ENCODE results near the gene RPP25. TPM values are rescaled to one million over a fixed set of nuclear protein-coding genes. Genes with fewer than 3 reads are reported as not detected.

Gene RPP25
- total RNA-seq, 1 experiment from 2014 or later: 31.3 TPM

DNA sequence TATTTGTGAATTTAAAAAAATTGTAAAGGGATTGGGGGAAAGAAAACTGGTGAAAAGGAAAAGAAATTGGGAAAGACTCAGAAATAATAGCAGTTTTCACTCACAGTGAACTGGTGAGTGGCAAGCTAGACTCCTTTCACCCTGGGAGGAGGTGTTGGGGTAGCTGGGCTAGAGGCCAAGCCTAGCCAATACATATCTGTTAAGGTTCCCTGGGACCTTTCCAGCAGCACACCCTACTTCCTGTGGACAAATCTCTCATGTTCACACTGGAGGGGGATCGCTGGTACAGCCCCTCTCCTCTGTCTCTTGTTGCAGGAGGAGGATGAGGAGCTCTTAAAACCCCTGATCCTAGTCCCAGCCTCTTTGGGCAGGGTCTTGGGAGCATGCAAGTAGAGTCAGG, 3.7 kb upstream of the RPP25 start:
- ATAC-seq (no peak), DNase-seq (ENCODE audit: low spot score) (no peak)
- H3K4me1 Mint-ChIP-seq: peaks cover 33% of the 10 kb centered on the region
- H3K4me3 Mint-ChIP-seq: no peak overlapping the region
- H3K9me3 Mint-ChIP-seq: no peaks in the 10 kb centered on the region
- H3K27me3 Mint-ChIP-seq (ENCODE audit: low read depth): peaks cover 53% of the 10 kb centered on the region
- H3K27ac Mint-ChIP-seq: no peak overlapping the region
- ChIA-PET CTCF (interaction anchor here (1.1 to 2.7 kb wide), 8 partner anchors 10 to 241 kb away, joined by 3 to 23 read pairs (median 7); partner anchors contain the start of genes C15orf39 and SCAMP5), POLR2A (interaction anchor here (2.0 kb wide), 1 partner anchor 35 kb away, joined by 6 read pairs; the partner anchor contains the start of gene SCAMP5)
- no peaks in the 10 kb centered on the region for H3K36me3 Mint-ChIP-seq
- TF ChIP-seq FOXK1 (CRISPR knock-in tag; IDR thresholded peaks at IDR 0.05): no peak
- no peak for TF ChIP-seq ZNF232 (CRISPR knock-in tag; IDR thresholded peaks at IDR 0.05)
- TF ChIP-seq, protein P1, sequence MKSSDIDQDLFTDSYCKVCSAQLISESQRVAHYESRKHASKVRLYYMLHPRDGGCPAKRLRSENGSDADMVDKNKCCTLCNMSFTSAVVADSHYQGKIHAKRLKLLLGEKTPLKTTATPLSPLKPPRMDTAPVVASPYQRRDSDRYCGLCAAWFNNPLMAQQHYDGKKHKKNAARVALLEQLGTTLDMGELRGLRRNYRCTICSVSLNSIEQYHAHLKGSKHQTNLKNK (CRISPR knock-in tag; IDR thresholded peaks at IDR 0.05): no peak
- no peak for TF ChIP-seq RELA (CRISPR knock-in tag; IDR thresholded peaks at IDR 0.05; ENCODE audit: borderline replicate concordance)
- TF ChIP-seq CREB1 (CRISPR knock-in tag; IDR thresholded peaks at IDR 0.05): no peak
- TF ChIP-seq SMAD4 (CRISPR knock-in tag; IDR thresholded peaks at IDR 0.05): no peak
- no peak for TF ChIP-seq MYBL2 (CRISPR knock-in tag; IDR thresholded peaks at IDR 0.05)
- no peak for TF ChIP-seq SP1 (CRISPR knock-in tag; conservative IDR thresholded peaks at IDR 0.05)
- no peak for TF ChIP-seq FOXP4 (CRISPR knock-in tag; IDR thresholded peaks at IDR 0.05)
- TF ChIP-seq JAZF1 (CRISPR knock-in tag; IDR thresholded peaks at IDR 0.05): no peak

GRCh38 chr15:74959586-74959939, 3.0 kb upstream of the RPP25 start:
- Mint-ChIP-seq H3K4me1 (peaks cover 33% of the 10 kb centered on the region), H3K4me3 (peak overlapping the region; percentile 88), H3K9me3 (no peaks in the 10 kb centered on the region), H3K27me3 (ENCODE audit: low read depth) (peaks cover 59% of the 10 kb centered on the region), H3K36me3 (no peaks in the 10 kb centered on the region), H3K27ac (no peak overlapping the region)
- TF ChIP-seq SP1 (CRISPR knock-in tag; conservative IDR thresholded peaks at IDR 0.05): no peak
- TF ChIP-seq, protein P2, sequence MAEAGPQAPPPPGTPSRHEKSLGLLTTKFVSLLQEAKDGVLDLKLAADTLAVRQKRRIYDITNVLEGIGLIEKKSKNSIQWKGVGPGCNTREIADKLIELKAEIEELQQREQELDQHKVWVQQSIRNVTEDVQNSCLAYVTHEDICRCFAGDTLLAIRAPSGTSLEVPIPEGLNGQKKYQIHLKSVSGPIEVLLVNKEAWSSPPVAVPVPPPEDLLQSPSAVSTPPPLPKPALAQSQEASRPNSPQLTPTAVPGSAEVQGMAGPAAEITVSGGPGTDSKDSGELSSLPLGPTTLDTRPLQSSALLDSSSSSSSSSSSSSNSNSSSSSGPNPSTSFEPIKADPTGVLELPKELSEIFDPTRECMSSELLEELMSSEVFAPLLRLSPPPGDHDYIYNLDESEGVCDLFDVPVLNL (CRISPR knock-in tag; IDR thresholded peaks at IDR 0.05; ENCODE audit: borderline replicate concordance, low read depth): no peak
- no peak for TF ChIP-seq ZNF219 (CRISPR knock-in tag; IDR thresholded peaks at IDR 0.05; ENCODE audit: borderline replicate concordance)
- TF ChIP-seq, protein P3, sequence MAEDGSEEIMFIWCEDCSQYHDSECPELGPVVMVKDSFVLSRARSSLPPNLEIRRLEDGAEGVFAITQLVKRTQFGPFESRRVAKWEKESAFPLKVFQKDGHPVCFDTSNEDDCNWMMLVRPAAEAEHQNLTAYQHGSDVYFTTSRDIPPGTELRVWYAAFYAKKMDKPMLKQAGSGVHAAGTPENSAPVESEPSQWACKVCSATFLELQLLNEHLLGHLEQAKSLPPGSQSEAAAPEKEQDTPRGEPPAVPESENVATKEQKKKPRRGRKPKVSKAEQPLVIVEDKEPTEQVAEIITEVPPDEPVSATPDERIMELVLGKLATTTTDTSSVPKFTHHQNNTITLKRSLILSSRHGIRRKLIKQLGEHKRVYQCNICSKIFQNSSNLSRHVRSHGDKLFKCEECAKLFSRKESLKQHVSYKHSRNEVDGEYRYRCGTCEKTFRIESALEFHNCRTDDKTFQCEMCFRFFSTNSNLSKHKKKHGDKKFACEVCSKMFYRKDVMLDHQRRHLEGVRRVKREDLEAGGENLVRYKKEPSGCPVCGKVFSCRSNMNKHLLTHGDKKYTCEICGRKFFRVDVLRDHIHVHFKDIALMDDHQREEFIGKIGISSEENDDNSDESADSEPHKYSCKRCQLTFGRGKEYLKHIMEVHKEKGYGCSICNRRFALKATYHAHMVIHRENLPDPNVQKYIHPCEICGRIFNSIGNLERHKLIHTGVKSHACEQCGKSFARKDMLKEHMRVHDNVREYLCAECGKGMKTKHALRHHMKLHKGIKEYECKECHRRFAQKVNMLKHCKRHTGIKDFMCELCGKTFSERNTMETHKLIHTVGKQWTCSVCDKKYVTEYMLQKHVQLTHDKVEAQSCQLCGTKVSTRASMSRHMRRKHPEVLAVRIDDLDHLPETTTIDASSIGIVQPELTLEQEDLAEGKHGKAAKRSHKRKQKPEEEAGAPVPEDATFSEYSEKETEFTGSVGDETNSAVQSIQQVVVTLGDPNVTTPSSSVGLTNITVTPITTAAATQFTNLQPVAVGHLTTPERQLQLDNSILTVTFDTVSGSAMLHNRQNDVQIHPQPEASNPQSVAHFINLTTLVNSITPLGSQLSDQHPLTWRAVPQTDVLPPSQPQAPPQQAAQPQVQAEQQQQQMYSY (CRISPR knock-in tag; IDR thresholded peaks at IDR 0.05): no peak
- no peak for TF ChIP-seq NR1H2 (CRISPR knock-in tag; IDR thresholded peaks at IDR 0.05)
- no peak for TF ChIP-seq NFYB (CRISPR knock-in tag; conservative IDR thresholded peaks at IDR 0.05; ENCODE audit: low read depth)
- no peak for ATAC-seq
- no peak for DNase-seq (ENCODE audit: low spot score)
- ChIA-PET CTCF (interaction anchor here (0.5 to 2.7 kb wide), 10 partner anchors 9 to 242 kb away, joined by 3 to 23 read pairs (median 5); partner anchors contain the start of genes C15orf39 and SCAMP5), POLR2A (interaction anchor here (1.0 to 2.0 kb wide), 2 partner anchors 9 to 35 kb away, joined by 3 to 6 read pairs; partner anchors contain the start of gene SCAMP5)

Measured in WTC11 (cell line).